Neural progenitor cell (in vitro differentiated cells): ENCODE data around the gene TMEM45B.

Experiments used
- CTCF ChIP-seq: fragments of 200-600 bp; sonication (generic); IDR thresholded peaks from 2 replicates; pipeline ENCODE4 v1.5.1; 2017; ENCODE audit warnings: antibody characterized with exemption, mild to moderate bottlenecking
- EZH2 ChIP-seq: fragments of 200-600 bp; sonication (generic); IDR thresholded peaks from 2 replicates; pipeline ENCODE4 v1.6.1; 2017; ENCODE audit warnings: antibody characterized with exemption, mild to moderate bottlenecking, moderate library complexity

GRCh38 chr11:129881570-129882170 is 66.0 kb downstream of the TMEM45B start:
- TF ChIP-seq CTCF (peak; percentile 58), EZH2 (no peak)
